HG03469 (cell line): Measurements from ENCODE around the gene CACNG4.
"Not testable (repeated sequence)": the region's sequence is repeated elsewhere in the genome, so short reads cannot be mapped to it uniquely, and the experiment has no call there.

Experiments
- ATAC-seq: cut with Tn5 transposase; IDR thresholded peaks from one replicate; pipeline ENCODE4 v1.9.1; 2021; ENCODE audit warnings: mild to moderate bottlenecking, moderate library complexity, moderate number of reproducible peaks; ENCODE audit not compliant: unreplicated experiment

Gene CACNG4

GRCh38 chr17:67040652-67041051 is 76.1 kb downstream of the CACNG4 start:
- no peak for ATAC-seq

GRCh38 chr17:67041119-67041518 is 76.6 kb downstream of the CACNG4 start:
- ATAC-seq: not testable (repeated sequence)

GRCh38 chr17:67041531-67041930 is 77.0 kb downstream of the CACNG4 start:
- ATAC-seq: no peak

- ATAC-seq: no peak
Observed at GRCh38 chr17:67041941-67042899, 77.7 kb downstream of the CACNG4 start.

GRCh38 chr17:67043283-67043682 is 78.8 kb downstream of the CACNG4 start:
- ATAC-seq: no peak

GRCh38 chr17:67044016-67044772 is 79.7 kb downstream of the CACNG4 start, which contains the start of gene CACNG1:
Gene CACNG1 (plus strand): TSS chr17:67044554. CDS start chr17:67044661, 107 bp downstream.
- no peak for ATAC-seq

- ATAC-seq: no peak
Observed at GRCh38 chr17:67044940-67045339, 80.4 kb downstream of the CACNG4 start.

- no peak for ATAC-seq
Observed at GRCh38 chr17:67046398-67046797, 81.9 kb downstream of the CACNG4 start.

GRCh38 chr17:67047382-67047781 is 82.9 kb downstream of the CACNG4 start:
- ATAC-seq: no peak

GRCh38 chr17:67049025-67049739 is 84.7 kb downstream of the CACNG4 start:
- ATAC-seq: no peak

GRCh38 chr17:67050066-67050465 is 85.6 kb downstream of the CACNG4 start:
- no peak for ATAC-seq

- no peak for ATAC-seq
Observed at GRCh38 chr17:67050471-67051154, 86.1 kb downstream of the CACNG4 start.

GRCh38 chr17:67051155-67051538 is 86.6 kb downstream of the CACNG4 start:
- ATAC-seq: no peak

GRCh38 chr17:67051837-67052236 is 87.3 kb downstream of the CACNG4 start:
- no peak for ATAC-seq

GRCh38 chr17:67052720-67053437 is 88.4 kb downstream of the CACNG4 start:
- ATAC-seq: no peak

- ATAC-seq: no peak
Observed at GRCh38 chr17:67053438-67054000, 89.0 kb downstream of the CACNG4 start.

GRCh38 chr17:67054011-67054591 is 89.6 kb downstream of the CACNG4 start:
- ATAC-seq: no peak

- ATAC-seq: no peak
Observed at GRCh38 chr17:67054608-67055007, 90.1 kb downstream of the CACNG4 start.

GRCh38 chr17:67055041-67055443 is 90.5 kb downstream of the CACNG4 start:
- ATAC-seq: no peak
